DND-41 (cell line): ENCODE measurements around the gene AP1M1.

Experiments
- EZH2 ChIP-seq: IDR thresholded peaks from 3 replicates; pipeline ENCODE4 v1.6.1; 2012; ENCODE audit warnings: borderline replicate concordance, low read depth, mild to moderate bottlenecking, moderate library complexity, low read length, inconsistent platforms; ENCODE audit not compliant: severe bottlenecking
- TF ChIP-seq, protein P1 (sequence below): IDR thresholded peaks from 2 replicates; pipeline ENCODE4 v1.5.1; 2012; ENCODE audit warnings: borderline replicate concordance, low read length, moderate library complexity, mild to moderate bottlenecking; ENCODE audit not compliant: poor library complexity, severe bottlenecking; ENCODE audit errors: extremely low read depth

GRCh38 chr19:16198370-16198651 lies 600 bp downstream of the AP1M1 start:
- no peak for TF ChIP-seq EZH2
- TF ChIP-seq, protein P1, sequence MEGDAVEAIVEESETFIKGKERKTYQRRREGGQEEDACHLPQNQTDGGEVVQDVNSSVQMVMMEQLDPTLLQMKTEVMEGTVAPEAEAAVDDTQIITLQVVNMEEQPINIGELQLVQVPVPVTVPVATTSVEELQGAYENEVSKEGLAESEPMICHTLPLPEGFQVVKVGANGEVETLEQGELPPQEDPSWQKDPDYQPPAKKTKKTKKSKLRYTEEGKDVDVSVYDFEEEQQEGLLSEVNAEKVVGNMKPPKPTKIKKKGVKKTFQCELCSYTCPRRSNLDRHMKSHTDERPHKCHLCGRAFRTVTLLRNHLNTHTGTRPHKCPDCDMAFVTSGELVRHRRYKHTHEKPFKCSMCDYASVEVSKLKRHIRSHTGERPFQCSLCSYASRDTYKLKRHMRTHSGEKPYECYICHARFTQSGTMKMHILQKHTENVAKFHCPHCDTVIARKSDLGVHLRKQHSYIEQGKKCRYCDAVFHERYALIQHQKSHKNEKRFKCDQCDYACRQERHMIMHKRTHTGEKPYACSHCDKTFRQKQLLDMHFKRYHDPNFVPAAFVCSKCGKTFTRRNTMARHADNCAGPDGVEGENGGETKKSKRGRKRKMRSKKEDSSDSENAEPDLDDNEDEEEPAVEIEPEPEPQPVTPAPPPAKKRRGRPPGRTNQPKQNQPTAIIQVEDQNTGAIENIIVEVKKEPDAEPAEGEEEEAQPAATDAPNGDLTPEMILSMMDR, result no peak
